GM21447 (cell line): ENCODE data around the gene IL20RA.
A peak's percentile ranks its signal among the peaks of the same experiment; 100 is the strongest.

Experiments
- ATAC-seq: cut with Tn5 transposase; IDR thresholded peaks from one replicate; pipeline ENCODE4 v1.9.1; 2021; ENCODE audit not compliant: unreplicated experiment

IL20RA gene

DNA sequence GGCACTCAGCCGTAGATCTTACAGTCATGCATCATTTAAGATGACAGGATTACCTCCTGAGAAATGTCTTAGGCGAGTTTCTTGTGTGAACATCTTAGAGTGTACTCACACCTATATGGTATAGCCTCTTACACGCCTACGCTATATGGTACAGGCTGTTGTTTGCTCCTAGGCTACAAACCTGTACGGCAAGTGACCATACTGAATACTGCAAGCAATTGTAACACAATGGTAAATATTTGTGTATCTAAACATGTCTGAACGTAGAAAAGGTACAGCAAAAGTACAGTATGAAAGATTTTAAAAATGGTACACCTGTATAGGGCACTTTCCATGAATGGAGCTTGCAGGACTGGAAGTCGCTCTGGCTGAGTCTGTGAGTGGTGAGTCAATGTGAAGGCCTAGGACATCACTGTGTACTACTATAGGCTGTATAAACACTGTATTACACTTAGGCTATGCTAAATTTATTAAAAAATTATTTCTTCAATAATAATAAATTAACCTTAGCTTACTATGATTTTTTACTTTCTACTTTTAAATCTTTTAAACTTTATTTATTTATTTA, 541 bp upstream of the IL20RA start:
- no peak for ATAC-seq

DNA sequence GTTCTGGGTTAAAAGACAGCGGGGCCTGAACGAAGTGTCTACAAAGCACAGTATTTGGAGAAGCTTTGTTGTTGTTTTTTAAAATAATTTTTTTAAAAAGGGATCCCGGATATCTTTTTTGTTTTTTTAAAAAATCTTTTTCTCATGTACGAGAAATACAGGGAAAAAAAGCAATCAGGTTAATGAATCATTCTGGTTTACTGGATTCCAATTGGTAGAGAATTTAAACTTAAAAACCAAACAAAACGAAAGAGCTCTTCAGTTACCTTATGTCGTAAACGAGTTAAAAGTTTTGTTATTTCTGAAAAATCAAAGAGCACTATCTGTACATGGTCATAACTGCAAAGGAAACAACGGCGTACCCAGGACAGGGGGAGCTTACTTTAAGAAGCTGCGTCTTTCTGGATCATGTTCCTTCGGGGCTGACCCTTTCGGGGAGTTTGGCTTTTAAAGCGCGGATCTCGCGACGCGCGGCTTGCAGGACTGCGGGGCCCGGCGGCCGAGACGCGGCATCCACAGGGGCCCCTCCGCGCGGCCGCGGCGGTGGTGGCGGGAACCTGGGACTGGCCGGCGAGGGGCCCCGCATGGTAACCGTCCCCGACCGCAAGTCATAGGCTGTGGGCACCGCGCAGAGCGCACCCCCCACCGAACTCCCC, 927 bp downstream of the IL20RA start:
- no peak for ATAC-seq

DNA sequence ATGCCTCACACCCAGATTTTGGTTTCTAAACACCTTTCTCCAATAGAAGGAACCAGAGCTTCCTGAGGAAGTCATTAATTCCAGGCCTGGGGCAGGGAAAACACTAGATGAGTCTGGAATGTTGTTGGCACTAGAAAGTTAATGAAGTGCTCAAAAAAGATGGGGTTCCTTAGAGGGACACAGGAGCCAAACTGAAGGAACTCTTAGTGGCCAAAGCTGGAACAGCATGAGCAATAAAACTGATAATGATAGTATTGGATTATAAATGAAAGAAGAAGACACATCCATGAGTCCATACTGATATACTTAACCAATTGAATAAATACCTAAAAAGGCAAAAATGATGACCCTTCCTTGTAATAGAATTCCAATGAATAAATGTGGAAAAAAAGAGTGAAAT, 4.4 kb downstream of the IL20RA start:
- ATAC-seq = no peak

DNA sequence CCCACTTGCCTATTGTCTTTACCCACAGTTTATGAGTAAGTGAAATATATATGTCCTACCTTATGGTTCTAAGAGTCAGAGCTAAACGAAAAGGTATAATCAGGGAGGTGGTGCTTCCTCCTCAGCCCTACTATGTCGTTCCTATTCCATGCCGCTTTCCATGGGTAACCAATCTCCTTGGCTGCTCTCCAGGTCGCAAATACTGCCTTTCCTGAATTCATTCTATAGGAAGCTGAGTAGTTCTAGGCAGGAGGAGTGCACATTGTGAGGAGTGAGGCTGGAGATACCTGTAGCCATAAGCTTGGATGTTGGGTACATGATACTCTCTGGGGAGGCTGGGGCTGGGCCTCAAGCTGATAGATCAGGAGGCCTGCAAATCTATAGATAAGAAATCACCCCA, 5.8 kb downstream of the IL20RA start:
- no peak for ATAC-seq

DNA sequence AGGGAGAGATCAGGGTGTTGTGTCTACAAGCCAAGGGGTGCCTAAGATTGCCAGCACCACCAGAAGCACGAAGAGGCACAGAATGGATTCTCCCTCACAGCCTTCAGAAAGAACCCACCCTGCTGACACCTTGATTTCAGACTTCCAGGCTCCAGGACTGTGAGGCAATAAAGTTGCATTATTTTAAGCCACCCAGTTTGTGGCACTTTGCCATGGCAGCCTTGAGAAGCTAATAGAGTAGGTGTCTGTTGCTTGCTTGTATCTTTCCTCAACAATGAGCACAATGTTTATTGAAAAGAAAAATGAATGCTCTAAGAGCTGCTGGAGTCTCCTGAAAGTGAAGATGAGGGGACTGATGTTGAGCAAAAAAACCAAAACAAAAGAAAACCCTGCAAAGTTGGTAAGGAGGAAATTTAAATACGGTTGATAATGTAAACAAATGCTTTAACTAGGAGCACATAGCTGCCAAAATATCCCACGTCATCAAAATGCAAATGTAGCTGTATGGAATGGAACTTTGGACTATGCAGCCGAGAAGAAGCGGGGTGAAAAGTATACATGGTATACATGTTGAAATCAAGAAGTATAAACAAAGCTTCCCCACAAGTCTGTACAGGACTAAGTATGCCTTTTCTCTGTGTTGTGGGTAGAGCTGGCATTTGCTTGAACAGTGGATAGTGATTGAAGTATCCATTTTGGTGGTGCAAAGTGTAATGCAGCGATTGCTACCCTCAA, 8.0 kb downstream of the IL20RA start:
- no peak for ATAC-seq

DNA sequence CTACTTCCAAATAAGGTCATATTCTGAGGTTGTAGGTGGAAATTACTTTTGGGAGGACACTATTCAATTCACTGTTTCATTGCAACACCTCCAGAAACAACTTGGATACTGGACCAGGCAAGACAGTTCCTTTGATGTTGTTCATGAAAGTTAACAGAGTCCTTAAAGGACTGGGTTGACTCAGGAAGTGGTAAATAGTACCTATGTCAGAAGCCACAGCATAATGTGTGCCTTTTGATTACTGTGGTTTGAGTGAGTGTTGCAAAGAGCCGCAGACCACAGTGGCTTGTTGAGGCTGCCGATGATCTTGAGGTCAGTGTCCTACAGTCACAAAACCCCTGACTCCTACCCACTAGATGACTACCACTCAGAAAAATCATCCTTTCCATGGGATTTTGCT, 10.9 kb downstream of the IL20RA start:
- ATAC-seq = peak; percentile 98

DNA sequence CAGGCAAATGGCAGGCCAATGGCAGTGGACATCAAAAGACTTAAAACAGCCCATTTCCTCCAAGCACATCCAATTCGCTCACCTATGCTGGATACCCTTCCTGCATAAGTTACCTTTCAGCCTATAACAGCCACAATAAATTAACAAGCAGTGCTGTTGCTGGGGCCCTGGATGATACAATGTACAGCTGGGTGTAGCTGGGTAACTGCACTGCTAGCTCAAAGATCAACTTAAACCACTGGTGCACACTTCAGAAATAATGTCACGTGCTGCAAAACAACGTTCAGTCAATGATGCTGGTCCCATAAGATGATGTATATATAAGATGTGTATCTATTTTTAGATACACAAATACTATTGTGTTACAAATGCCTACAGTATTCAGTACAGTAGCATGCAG, 13.6 kb downstream of the IL20RA start:
- no peak for ATAC-seq

DNA sequence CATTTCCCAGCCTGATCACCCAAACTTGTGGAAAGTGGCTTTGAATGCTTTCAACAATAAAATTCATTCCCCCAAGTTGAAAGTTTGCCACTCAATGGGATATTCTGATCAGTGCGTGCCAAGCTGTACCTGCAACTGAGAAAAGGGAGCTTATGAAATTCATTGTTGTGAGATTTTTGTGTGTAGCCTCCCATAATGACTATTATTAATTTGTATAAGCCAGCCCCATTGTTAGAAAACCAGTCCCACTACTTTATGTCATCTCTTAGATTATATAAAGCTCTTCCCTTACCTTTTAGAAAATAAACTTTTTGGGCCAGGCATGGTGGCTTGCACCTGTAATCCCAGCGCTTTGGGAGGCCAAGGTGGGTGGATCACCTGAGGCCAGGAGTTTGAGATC, 15.9 kb downstream of the IL20RA start:
- no peak for ATAC-seq

DNA sequence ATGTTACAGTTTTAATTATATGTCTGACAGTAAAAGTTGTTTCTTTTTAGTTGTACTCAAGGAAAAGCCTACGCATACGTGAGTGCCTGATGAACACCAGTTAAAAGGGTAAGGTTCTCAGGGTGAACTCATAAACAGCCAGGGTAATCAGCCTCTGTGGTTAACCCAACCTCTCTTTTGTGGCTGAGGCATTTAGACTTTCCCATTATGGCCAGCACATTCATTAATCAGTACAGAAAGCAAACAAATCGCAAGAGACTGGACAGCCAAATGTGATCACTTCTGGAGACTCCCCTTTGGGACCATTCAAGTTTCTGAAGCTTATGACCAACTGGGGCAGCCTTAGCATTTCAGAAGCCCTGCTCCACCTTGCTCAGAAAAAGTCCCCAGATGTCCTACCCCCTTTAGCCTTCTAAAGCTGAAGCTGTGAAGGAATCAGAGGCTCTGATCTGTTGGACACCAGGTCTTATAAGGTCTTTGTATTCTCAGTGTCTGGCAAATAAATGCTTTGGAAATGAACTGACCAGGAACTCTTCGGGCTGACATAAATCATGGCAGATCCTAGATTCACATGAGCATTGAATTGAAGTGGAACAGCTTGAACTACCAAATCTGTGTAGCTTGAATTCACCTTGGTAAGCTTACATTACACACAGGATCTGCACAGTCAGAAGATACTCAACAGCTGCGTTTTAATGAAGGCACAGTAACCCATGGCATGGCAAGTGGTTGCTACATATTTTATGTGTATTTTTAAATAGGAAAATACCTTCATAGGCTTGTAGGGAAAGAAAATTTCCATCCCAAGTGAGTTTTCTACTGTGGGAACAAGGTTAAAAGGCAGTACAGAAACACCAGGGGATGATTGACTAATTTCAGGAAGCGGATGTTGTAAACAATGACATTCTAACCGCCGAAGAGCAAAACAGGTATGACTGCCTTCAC, 18.7 kb downstream of the IL20RA start:
- no peak for ATAC-seq

DNA sequence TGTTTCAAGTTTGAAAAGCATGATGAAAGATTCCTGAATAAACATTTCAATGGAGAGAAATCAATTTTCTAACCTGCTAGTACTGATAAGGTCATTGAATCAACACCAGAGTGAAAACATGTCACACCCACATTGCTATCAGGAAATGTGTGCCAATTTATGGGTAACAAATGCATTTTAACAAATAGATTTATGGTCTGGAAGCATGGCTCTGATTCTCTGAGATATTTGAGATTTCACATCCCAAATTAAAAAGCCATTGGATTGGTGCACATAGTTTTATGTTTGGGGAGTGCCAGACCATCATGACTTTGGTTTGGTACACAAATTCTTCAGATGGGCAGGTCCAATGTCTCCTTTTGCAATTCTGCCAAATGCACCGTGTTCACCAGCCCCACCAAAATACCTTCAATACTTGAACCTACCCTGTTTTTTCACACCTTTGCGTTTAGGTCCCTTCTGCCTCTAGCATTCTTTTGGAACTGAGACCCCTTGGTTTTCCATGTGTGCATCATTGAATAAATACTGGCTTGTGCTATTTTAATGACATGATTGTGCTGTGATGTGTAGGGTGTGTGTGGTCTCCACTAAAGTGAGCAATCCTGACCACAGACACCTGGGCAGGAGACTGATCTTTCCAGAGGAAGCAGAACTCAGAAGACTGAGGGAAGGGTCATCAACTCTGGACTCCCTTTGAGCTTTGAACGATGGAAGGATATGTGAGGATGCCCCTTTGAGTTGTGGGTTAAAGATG, 20.4 kb downstream of the IL20RA start:
- no peak for ATAC-seq

DNA sequence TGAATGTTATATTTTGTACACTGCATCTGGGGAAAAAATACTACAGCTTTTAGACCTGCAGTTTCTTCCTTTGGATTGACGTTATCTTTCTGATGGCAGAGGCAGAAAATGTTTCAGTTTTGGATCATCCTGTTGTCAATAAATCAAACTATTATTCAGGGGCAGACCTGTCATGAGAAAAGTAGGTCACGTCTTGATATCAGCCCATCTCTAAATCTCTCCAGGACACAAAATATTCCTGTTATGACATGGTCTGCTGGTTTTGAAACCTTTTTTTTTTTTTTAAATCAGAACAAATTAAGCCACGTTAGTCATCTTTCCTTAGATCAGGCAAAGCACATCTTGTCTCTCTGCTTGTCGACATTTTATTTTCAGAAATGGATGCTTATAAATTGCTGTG, 24.0 kb downstream of the IL20RA start:
- ATAC-seq = no peak

DNA sequence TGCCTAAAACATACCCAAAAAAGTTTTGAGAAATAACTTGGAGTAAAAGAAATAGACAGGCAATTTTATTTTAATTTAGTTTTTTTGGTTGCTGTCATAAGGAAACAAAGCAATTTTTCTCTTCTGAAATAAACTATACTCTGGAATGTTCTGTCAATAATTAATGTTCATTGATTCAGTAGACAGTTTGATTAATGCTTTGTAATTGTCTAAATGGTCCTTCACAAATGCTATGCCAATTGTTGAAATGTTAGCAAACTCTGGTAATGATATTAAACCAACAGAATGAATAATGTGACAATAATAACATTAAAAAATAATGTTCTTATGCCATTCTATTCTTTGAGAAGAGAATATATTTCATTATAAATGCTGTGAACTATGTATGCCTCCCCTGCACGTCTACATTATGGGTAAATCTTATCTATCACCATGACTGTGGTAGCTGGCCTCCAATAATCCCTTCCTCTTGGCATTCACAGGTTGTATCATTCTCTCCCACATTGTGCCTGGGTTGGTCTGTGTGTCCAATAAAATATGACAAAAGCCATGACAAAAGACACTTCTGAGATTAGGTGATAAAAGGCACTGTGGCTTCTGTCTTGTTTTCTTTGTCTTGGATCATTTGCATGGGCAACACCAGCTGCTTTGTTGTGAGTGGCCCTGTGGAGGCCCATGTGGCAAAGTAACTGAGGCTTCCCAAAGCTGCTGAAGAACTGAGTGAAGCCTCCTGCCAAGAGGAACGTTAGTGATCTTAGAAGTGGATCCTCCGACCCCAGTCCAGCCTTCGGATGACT, 25.1 kb downstream of the IL20RA start:
- ATAC-seq = no peak

DNA sequence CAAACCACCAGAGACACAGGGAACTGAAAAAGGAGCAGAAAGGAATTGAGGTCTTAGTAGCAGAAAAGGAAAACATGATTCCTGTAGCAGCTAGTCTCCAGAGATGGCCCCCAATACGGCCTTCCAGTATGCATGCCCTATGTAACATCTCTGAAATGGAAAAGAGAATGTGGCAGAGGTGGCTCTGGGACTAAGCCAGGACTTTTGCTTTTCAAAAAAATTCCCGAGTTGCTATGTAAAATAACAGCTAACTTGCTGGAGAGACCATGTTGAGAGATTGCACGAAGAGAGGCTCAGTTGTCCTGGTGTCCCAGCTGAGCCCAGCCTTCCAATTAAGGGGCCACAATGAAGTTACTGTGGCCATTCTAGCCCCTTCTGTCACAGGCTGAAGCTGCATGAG, 27.7 kb downstream of the IL20RA start:
- ATAC-seq = no peak

DNA sequence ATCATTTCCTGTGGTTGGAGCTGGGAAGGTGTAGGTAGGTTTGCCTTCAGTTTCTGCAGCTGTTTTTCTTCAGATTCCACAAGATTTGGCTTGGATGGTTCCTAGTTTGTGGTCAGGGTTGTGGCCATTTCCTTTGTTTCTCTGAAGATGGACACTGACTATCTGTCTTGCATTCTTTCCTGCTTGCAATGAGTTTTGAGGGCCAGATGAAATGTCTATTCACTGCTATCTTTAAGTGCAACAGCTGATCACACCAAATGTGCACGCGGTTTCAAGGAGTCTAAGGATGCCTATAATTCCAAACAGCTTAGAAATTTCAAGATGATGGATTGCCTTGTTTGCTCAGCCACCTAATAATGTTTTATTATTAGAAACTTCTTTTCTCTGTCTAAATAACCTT, 28.4 kb downstream of the IL20RA start:
- no peak for ATAC-seq

DNA sequence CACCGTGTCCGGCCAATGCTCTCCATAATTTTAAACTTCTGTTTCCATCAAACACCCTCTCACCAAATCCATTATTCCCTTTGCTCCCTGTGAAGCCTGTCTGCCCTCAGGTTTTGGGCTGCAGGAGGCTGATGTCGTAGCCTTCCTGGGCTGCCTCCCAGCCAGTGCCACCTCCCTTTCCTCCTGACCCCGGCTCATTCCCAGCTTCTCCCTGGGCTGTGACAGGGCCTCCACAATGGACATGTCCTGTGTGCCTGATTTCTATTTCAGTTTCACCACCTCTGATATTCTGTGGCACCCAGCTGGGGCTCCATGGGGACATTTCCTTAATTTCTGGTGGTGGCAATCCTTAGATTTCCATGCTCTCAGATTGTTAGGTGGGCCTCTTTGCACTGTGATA, 28.8 kb downstream of the IL20RA start:
- no peak for ATAC-seq

DNA sequence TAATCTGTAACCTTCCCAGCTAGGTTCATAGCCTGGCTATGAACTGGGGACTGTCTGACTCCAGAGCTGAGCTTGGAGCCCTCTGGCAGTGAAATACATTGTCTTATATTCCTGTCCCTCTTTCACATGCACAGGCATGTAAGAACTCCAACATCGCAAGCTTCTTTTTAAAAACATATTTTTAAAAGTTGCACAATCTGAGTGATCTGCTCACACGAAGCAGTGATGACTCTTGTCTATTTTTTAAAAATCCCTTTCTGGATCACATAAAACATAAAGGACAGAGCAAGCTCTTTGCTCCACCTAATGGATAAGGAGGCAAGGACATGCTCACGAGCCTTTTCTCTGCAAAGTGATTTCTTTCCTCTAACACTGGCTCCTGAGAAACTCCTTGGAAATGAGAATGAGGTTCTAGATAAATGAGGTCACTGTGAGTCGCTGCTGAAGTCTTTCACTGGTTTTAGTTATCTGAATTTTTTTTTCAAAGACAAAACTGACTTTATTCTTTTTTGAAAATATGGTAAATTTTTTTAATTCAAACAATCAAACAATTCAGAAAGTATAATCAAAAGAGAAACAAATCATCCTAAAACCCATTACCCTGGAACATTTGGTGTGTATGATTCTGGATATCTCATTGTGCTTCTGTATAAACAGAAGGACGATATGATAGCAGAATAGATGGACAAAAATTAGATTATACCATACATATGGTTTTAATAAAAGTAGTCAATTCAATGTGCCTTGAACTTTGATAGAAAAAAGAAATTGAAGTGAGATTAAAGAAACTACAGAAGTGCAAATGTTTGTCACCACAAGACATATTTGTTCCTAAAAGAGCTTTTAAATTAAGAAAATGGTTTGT, 30.8 kb downstream of the IL20RA start:
- no peak for ATAC-seq

DNA sequence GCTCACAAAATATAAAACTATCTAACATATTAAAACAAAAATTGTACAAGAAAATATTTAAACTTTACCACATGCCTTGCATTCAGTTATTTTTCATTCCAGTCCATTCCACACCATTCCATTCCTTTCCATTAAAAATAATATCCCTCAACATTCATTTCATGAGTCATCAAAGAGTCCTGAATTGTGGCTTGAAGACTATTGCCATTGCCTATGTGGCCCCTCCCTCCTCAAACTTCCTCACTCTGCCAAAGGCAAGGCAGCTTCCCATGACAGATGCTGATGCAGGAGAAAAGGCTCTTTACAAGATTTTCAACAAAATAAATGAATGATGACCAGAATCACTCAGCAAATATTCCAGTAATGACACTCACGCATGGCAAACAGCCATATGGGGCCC, 31.7 kb downstream of the IL20RA start:
- no peak for ATAC-seq

DNA sequence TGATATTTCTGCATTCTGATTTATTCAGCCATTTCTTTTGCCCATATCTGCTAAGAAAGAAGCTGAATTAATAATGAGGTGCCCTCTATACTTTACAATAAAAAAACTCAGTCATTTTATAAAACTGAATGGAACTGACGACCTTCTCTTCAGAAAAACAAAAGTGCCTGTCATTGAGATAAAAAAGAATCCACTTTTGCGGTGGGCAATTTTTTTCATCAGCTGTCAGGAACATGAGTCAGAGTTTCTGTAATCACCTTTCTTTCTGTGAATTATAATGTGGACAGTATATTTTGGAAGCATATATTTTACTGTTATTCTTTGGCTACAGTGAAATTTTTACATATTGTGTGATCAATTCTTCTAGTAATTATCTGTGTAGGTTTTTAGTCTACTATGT, 33.4 kb downstream of the IL20RA start:
- ATAC-seq = no peak

DNA sequence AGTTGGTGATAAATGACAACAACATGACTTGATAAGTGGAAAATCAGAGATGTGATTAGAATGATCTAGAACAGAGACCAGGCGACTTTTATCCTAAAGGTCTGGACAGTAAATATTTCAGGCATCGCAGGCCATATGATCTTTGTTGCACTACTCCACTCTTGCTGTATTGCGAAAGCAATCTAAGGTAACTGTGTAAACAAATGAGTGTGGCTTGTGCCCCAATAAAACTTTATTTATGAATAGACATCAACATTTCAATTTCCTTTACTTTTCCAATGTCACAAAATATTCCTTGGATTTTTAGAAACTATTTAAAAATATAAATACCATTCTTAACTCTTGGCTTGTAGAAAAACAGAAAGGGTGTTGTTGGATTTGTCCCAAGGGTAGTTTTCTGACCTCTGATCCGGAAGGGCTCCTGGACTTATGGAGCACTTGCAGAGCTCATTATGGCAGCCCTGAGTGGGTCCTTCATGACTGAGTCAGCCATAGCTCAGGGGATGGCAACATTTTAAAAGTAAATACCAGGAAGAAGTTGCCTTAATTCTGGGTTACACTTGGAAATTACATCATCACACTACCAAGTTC, 34.5 kb downstream of the IL20RA start:
- no peak for ATAC-seq
